Ishikawa (cell line): Measurements from ENCODE around the gene C1orf115.

ENCODE experiments used
- CEBPB ChIP-seq: IDR thresholded peaks from 2 replicates; pipeline ENCODE4 v1.6.1; 2012
- CREB1 ChIP-seq: IDR thresholded peaks from 2 replicates; pipeline ENCODE4 v1.6.1; 2012; ENCODE audit warnings: low read depth
- EGR1 ChIP-seq: IDR thresholded peaks from 2 replicates; pipeline ENCODE4 v1.6.1; 2012
- EP300 ChIP-seq: IDR thresholded peaks from 2 replicates; pipeline ENCODE4 v1.6.1; 2012; ENCODE audit warnings: borderline replicate concordance
- FOXM1 ChIP-seq: IDR thresholded peaks from 2 replicates; pipeline ENCODE4 v1.6.1; 2012; ENCODE audit warnings: low read depth, borderline replicate concordance
- MAX ChIP-seq: IDR thresholded peaks from 2 replicates; pipeline ENCODE4 v1.6.1; 2012
- NFIC ChIP-seq: IDR thresholded peaks from 2 replicates; pipeline ENCODE4 v1.6.1; 2012
- RAD21 ChIP-seq: IDR thresholded peaks from 2 replicates; pipeline ENCODE4 v1.6.1; 2012; ENCODE audit warnings: low read depth
- REST ChIP-seq: IDR thresholded peaks from 2 replicates; pipeline ENCODE4 v1.6.1; 2012; ENCODE audit warnings: low read depth, mild to moderate bottlenecking
- TAF1 ChIP-seq: IDR thresholded peaks from 2 replicates; pipeline ENCODE4 v1.6.1; 2012; ENCODE audit warnings: low read depth, mild to moderate bottlenecking
- TCF12 ChIP-seq: IDR thresholded peaks from 2 replicates; pipeline ENCODE4 v1.6.1; 2012; ENCODE audit warnings: low read depth
- TEAD4 ChIP-seq: IDR thresholded peaks from 2 replicates; pipeline ENCODE4 v1.6.1; 2012
- USF1 ChIP-seq: IDR thresholded peaks from 2 replicates; pipeline ENCODE4 v1.6.1; 2012
- YY1 ChIP-seq: IDR thresholded peaks from 2 replicates; pipeline ENCODE4 v1.6.1; 2012; ENCODE audit warnings: low read depth
- ZBTB7A ChIP-seq: IDR thresholded peaks from 2 replicates; pipeline ENCODE4 v1.6.1; 2012; ENCODE audit warnings: low read depth

The C1orf115 gene

GRCh38 chr1:220730486-220730885 lies 40.3 kb downstream of the C1orf115 start:
- TF ChIP-seq YY1 (no peak), EGR1 (no peak), FOXM1 (no peak), CREB1 (no peak), TAF1 (no peak), RAD21 (no peak)

- TF ChIP-seq NFIC: no peak
Observed at GRCh38 chr1:220732137-220732536, 42.0 kb downstream of the C1orf115 start.

- TF ChIP-seq MAX: no peak
- TF ChIP-seq EGR1: no peak
- TF ChIP-seq TEAD4: no peak
- no peak for TF ChIP-seq NFIC
- no peak for TF ChIP-seq CREB1
- TF ChIP-seq FOXM1: no peak
- TF ChIP-seq RAD21: no peak
- TF ChIP-seq TAF1: no peak
- no peak for TF ChIP-seq TCF12
- no peak for TF ChIP-seq EP300
- TF ChIP-seq USF1: no peak
- TF ChIP-seq ZBTB7A: no peak
- TF ChIP-seq REST: no peak
- TF ChIP-seq YY1: no peak
- no peak for TF ChIP-seq CEBPB
Observed at GRCh38 chr1:220732621-220733020, 42.5 kb downstream of the C1orf115 start.

- TF ChIP-seq CREB1: no peak
- TF ChIP-seq RAD21: peak; percentile 79
- TF ChIP-seq USF1: no peak
Observed at GRCh38 chr1:220733086-220733601, 43.0 kb downstream of the C1orf115 start.

- no peak for TF ChIP-seq EP300
- TF ChIP-seq EGR1: no peak
- 0 out of 2 replicates have a peak, but pooled peaks have one; percentile 40 for TF ChIP-seq TEAD4
Observed at GRCh38 chr1:220734571-220735326, 44.6 kb downstream of the C1orf115 start.

GRCh38 chr1:220741349-220741748 lies 51.2 kb downstream of the C1orf115 start:
- TF ChIP-seq NFIC (no peak), EP300 (no peak), TAF1 (no peak), CEBPB (no peak), USF1 (no peak), TEAD4 (no peak), CREB1 (no peak), FOXM1 (no peak), REST (no peak), EGR1 (no peak), TCF12 (no peak), YY1 (no peak), ZBTB7A (no peak), MAX (no peak)
